ENCODE data around the gene NCKAP5L.
"Not testable (repeated sequence)": the region's sequence is repeated elsewhere in the genome, so short reads cannot be mapped to it uniquely, and the experiment has no call there.

The NCKAP5L gene, protein sequence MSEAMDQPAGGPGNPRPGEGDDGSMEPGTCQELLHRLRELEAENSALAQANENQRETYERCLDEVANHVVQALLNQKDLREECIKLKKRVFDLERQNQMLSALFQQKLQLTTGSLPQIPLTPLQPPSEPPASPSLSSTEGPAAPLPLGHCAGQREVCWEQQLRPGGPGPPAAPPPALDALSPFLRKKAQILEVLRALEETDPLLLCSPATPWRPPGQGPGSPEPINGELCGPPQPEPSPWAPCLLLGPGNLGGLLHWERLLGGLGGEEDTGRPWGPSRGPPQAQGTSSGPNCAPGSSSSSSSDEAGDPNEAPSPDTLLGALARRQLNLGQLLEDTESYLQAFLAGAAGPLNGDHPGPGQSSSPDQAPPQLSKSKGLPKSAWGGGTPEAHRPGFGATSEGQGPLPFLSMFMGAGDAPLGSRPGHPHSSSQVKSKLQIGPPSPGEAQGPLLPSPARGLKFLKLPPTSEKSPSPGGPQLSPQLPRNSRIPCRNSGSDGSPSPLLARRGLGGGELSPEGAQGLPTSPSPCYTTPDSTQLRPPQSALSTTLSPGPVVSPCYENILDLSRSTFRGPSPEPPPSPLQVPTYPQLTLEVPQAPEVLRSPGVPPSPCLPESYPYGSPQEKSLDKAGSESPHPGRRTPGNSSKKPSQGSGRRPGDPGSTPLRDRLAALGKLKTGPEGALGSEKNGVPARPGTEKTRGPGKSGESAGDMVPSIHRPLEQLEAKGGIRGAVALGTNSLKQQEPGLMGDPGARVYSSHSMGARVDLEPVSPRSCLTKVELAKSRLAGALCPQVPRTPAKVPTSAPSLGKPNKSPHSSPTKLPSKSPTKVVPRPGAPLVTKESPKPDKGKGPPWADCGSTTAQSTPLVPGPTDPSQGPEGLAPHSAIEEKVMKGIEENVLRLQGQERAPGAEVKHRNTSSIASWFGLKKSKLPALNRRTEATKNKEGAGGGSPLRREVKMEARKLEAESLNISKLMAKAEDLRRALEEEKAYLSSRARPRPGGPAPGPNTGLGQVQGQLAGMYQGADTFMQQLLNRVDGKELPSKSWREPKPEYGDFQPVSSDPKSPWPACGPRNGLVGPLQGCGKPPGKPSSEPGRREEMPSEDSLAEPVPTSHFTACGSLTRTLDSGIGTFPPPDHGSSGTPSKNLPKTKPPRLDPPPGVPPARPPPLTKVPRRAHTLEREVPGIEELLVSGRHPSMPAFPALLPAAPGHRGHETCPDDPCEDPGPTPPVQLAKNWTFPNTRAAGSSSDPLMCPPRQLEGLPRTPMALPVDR (N-terminal part only)

DNA sequence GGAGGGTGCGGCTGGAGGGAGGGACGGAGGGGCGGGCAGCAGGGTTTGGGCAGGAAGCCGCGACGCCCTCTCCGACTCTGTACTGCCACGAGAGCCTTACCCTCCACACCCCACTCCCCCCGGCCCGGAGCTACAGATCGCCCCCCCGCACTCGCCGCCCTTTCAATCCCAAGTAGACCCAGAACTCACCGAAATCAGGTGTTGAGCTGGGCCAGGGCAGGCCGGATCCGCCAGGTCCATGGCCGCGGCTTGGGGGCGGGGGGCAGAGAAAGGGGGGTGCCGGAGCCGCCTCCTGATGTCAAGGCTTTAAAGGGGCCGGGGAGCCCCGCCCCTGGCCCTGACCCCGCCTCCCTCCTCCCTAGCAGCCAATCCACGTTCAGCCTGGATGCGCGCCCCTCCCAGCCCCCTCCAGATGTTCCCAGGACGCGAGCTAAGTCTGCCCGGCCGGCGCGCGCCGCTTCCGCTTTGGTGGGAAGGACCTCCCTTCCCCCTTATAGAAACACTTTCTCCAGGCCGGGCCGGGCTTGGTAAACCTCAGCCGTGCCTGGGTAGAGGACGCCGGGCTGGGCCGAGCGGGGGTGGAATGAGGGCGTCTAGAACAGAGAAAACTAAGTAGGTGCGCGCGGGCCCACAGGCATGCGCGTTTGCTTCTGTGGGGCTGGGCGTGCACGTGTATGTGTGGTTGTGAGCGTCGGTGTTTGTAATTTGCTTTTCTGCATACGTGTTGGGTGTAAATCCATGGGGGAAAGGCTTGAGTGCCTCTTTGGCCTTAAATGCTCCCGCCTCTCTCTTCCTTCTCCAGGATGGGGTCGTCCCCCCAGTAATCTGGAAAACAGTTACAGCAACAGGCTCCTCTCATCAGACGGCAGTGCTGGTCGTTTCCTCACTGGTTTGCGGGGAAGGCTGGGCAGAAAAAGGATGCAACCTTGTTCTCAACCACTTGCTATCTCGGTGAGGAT is at the start of gene NCKAP5L:
NCKAP5L (minus strand) TSS at position 281 of the 959 bp plus-strand sequence. CDS start 24,369 bp downstream, outside the sequence.
- peak; percentile 94 to 96 for DNase-seq

DNA sequence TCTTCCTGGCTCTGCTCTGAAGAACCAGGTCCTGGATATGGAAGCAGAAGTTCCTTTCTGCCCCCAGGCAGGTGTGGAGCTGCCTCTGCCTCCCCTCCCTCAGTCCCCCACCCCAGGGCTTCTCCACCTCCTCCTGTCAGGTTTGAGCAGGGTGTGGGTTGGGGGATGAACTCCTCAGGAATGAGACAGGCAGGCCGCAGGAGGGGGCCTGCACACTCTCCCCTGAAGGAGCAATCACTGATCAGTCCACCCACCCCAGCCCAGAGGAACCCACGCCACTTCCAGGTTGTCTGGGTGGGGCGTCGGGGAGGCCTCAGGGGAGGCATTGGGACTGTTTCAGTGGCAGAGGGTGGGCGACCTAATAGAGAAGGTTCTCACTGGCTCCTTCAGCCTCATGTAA is 48.9 kb upstream of the NCKAP5L start:
- DNase-seq = no peak

DNA sequence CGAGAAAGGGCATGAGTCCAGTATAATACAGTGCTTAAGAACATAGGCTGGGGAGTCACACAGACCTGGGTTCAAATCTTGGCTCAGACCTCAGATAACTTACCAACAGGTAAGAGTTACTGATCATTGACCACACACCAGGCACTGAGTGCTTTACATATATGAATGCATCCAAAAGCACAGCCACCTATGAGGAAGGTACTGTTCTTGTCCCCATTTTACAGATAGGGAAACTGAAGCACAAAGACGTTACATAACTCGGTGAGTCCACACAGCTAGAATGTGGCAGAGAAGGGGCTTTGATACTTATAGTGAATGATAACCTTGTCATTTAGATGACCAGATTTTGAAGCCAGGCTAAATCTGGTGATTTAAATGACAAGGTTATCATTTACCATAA is 47.9 kb upstream of the NCKAP5L start:
- DNase-seq = no peak

- no peak for DNase-seq
Measured at GRCh38 chr12:49875115-49875720, 47.0 kb upstream of the NCKAP5L start.

GRCh38 chr12:49874142-49874897 is 46.1 kb upstream of the NCKAP5L start:
- no peak for DNase-seq

- DNase-seq = no peak
Measured at GRCh38 chr12:49873361-49873934, 45.2 kb upstream of the NCKAP5L start.

DNA sequence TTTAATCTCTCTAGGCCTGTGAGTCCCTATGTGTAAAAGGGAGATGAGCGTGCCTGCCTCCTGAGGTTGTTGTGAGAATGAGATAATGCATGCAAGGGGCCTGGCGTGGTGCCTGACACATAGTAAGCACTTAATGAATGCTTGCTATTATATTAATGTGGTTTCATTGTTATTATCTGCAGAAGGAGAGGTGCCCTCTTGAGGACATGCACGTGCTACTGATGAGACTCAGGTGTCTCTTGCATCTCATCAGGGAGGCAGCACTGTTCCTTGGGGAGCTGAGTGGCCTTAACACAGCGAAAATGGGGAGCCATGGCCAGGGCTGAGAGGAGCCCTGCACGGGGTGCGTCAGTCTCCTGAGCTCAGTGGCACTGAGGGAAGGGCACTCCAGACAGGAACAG is 44.6 kb upstream of the NCKAP5L start:
- DNase-seq = no peak

GRCh38 chr12:49872381-49872780 is 44.2 kb upstream of the NCKAP5L start:
- no peak for DNase-seq

- not testable (repeated sequence) for DNase-seq
Measured at GRCh38 chr12:49871811-49872251, 43.6 kb upstream of the NCKAP5L start.

- DNase-seq = no peak
Measured at GRCh38 chr12:49871263-49871561, 43.0 kb upstream of the NCKAP5L start.

DNA sequence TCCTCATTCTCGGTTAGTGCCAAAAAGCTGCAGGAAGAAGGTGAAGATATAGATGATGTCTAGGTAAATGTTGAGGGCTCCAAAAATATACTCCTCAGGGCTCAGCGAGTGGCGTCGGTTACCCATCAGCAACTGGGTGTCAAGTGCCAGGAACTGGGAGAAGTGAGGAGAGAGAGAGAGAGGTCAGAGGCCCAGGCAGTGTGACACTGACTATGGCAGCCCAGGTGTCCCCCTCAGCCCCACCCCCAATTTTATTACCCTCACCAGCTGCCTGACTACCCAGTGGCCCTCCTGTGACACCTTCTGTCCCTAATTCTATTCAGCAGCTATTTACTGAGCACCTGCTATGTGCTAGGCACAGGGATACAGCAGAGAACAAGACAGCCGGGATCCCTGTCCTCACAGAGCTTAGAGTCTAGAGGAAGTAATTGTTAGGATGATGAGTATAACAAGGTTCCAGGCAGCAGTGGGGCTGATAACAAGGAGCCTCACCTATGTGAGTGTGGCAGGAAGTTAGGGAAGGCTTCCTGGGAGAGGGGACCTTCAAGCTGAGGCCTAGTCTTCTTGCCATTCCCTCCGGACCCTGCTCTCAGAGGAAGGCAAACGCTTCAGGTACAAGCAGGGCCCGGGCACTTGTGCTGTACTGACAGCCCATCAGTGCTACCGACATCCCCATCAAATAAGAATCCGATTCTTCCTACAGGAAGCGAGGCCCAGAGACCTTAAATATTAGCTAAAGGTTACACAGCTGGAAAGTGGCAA is 42.5 kb upstream of the NCKAP5L start:
- DNase-seq = no peak

- no peak for DNase-seq
Measured at GRCh38 chr12:49869816-49870500, 41.7 kb upstream of the NCKAP5L start.

GRCh38 chr12:49868952-49869815 is 41.0 kb upstream of the NCKAP5L start:
- DNase-seq = no peak

DNA sequence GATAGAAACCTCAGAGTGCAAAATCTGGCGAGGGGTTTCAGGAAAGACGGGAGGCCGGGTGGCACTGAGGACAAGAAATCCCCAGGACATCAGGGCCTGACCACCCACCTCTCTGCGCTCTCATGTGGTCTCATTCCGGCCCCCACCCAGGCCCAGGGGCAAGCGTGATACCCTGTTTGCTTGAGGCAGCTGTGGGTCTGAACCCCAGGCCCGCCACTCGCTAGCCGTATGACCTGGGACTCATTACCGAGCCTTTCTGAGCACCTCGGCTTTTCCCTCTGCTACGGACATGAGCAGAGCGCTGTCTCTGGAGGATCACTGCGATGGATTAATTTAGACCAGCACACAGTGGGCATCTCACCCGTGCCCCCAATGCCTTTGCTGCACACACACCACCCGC is 40.2 kb upstream of the NCKAP5L start:
- no peak for DNase-seq

GRCh38 chr12:49867570-49868341 is 39.5 kb upstream of the NCKAP5L start:
- DNase-seq = no peak

DNA sequence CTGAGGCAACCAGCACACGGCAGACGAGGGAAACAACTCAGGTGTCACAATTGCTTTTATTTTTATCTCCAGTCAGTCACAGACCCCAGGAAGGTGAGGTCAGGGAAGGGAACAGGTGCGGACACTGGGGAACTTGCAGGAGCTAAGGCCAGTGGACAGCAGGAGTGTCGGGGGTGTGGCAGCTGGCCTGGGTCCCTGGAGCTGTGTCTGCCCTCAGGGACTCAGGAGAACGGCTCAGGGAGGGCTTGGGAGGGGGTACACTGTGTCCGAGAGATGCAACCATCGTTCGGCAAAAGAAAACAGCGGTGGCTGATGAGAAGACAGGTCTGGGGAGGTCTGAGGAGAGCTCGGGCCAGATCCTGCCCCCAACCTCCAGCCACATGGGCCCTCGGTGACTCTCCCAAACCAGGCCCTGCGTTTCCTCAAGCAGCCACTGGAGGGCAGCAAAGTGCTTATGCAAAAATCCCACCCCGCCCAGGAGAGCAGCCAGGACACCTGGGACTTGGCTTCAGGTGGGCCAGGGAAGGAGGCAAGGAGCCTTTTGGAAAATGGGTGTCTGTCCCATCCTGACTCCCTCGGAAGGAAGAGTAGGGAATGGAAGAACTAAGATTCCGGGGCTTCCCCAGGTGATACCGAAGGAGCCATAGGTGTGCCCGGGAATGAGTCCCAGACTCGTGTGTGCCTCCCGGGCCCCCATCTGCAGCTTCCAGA is 38.8 kb upstream of the NCKAP5L start:
- DNase-seq = peak; percentile 66 to 73
